BLaER1 treated with 17β-estradiol and CSF1 and Interleukin-3, amounts not matched to agents 10 nM and 100 nM (cell line): ENCODE measurements around the gene PANK3.
"Not testable (repeated sequence)": the region's sequence is repeated elsewhere in the genome, so short reads cannot be mapped to it uniquely, and the experiment has no call there.

ENCODE experiments used
- H3K27ac ChIP-seq, 11 experiments: shearing (Covaris generic); formaldehyde crosslinking; 2 replicates each; pipeline ENCODE4 v1.8.1; 2022
- H3K27me3 ChIP-seq, 11 experiments: shearing (Covaris generic); formaldehyde crosslinking; 2 replicates each; pipeline ENCODE4 v1.8.1; 2022
- H3K36me3 ChIP-seq, 11 experiments: shearing (Covaris generic); formaldehyde crosslinking; 2 replicates each; pipeline ENCODE4 v1.8.1; 2022
- H3K4me1 ChIP-seq, 10 experiments: shearing (Covaris generic); formaldehyde crosslinking; 2 replicates each; pipeline ENCODE4 v1.8.1; 2022
- H3K4me2 ChIP-seq, 11 experiments: shearing (Covaris generic); formaldehyde crosslinking; 2 replicates each; pipeline ENCODE4 v1.8.1; 2022
- H3K4me3 ChIP-seq, 10 experiments: shearing (Covaris generic); formaldehyde crosslinking; 2 replicates each; pipeline ENCODE4 v1.8.1; 2022
- H3K9ac ChIP-seq, 11 experiments: shearing (Covaris generic); formaldehyde crosslinking; 2 replicates each; pipeline ENCODE4 v1.8.1; 2022
- H3K9me3 ChIP-seq, 11 experiments: shearing (Covaris generic); formaldehyde crosslinking; replicated peaks in 1 of 11; 2 replicates each; pipeline ENCODE4 v1.8.1; 2022
- H4K20me1 ChIP-seq, 11 experiments: shearing (Covaris generic); formaldehyde crosslinking; 2 replicates each; pipeline ENCODE4 v1.8.1; 2022
- Cebpa-rat ChIP-seq, 11 experiments: shearing (Covaris generic); IDR thresholded peaks; 2 replicates each; pipeline ENCODE4 v1.8.1; 2022

Gene PANK3

GRCh38 chr5:168599826-168600225 lies 20.7 kb upstream of the PANK3 start:
- no peak overlapping the region for H3K4me2 ChIP-seq
- TF ChIP-seq Cebpa-rat (IDR thresholded peaks at IDR 0.05) = peak in 2 of 11 experiments; percentile 7 to 8; a peak in 1 of 22 replicates
- no peak overlapping the region for H3K4me3 ChIP-seq
- peaks cover 0 to 10% (median 0%) of the 10 kb centered on the region in 10 experiments; a peak in 3 of 20 replicates for H3K4me1 ChIP-seq
- no peak overlapping the region for H3K27ac ChIP-seq
- no peaks in the 10 kb centered on the region for H3K27me3 ChIP-seq
- no peaks in the 10 kb centered on the region for H4K20me1 ChIP-seq
- peaks cover 0 to 5% (median 0%) of the 10 kb centered on the region in 11 experiments; a peak in 2 of 22 replicates for H3K9me3 ChIP-seq
- no peaks in the 10 kb centered on the region for H3K36me3 ChIP-seq
- H3K9ac ChIP-seq = no peak overlapping the region

DNA sequence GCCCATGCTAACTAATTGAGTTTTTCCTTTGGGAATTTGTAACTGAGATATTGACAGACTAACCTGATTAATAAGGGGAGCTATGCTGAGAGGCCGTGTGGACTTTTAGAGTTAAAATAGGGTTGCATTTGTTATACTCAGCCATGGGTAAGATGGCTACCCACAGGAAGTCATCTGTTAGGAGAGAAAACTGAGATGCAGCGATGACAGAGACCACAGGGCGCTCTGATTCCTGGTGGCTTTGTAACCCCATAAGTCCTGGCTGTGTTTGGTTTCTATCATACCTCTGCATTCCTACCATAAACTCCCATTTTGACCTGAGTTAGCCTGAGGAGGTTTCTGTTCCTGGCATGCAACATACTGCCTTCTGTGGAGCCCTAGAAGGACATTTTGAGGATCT lies 19.5 kb upstream of the PANK3 start:
- no peak for TF ChIP-seq Cebpa-rat (IDR thresholded peaks at IDR 0.05)
- no peak overlapping the region for H3K4me2 ChIP-seq
- H3K9me3 ChIP-seq = peaks cover 0 to 5% (median 0%) of the 10 kb centered on the region in 11 experiments; a peak in 2 of 22 replicates
- no peaks in the 10 kb centered on the region for H4K20me1 ChIP-seq
- H3K27ac ChIP-seq = no peak overlapping the region
- no peaks in the 10 kb centered on the region for H3K27me3 ChIP-seq
- no peak overlapping the region for H3K9ac ChIP-seq
- no peaks in the 10 kb centered on the region for H3K36me3 ChIP-seq
- H3K4me1 ChIP-seq = peaks cover 0 to 10% (median 0%) of the 10 kb centered on the region in 10 experiments; a peak in 3 of 20 replicates
- no peak overlapping the region for H3K4me3 ChIP-seq

DNA sequence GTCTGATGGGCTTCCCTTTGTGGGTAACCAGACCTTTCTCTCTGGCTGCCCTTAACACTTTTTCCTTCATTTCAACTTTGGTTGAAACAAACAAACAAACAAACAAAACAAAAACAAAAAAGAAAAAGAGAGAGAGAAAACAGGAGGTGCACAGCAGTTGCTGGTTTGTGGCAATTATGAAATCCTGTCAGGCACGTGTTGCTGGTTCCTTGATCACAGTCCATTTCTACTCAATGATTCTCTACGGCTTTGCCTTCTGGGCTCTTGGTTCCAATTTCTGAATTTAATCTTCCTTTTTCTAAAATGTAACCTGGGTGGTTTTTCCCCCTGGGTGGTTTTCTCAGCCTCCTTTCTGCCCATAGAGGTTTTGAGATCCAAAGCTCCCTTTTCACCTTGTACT lies 17.8 kb upstream of the PANK3 start:
- Histone ChIP-seq H3K4me1 (peaks cover 0 to 6% (median 0%) of the 10 kb centered on the region in 10 experiments; a peak in 1 of 20 replicates), H3K4me2 (0 out of 22 replicates have a peak overlapping the region, but pooled peaks of 1 of the 11 experiments have one; percentile 0), H3K36me3 (no peaks in the 10 kb centered on the region), H3K9me3 (peaks cover 0 to 5% (median 0%) of the 10 kb centered on the region in 11 experiments; a peak in 2 of 22 replicates), H3K27me3 (no peaks in the 10 kb centered on the region), H4K20me1 (no peaks in the 10 kb centered on the region), H3K4me3 (no peak overlapping the region), H3K27ac (no peak overlapping the region), H3K9ac (no peak overlapping the region)
- no peak for TF ChIP-seq Cebpa-rat (IDR thresholded peaks at IDR 0.05)

GRCh38 chr5:168596122-168596521 lies 17.0 kb upstream of the PANK3 start:
- H3K27ac ChIP-seq, H3K36me3 ChIP-seq, H3K27me3 ChIP-seq, H3K9me3 ChIP-seq, H4K20me1 ChIP-seq, H3K4me3 ChIP-seq, H3K9ac ChIP-seq, H3K4me1 ChIP-seq, H3K4me2 ChIP-seq: not testable (repeated sequence)

- H3K36me3 ChIP-seq = no peaks in the 10 kb centered on the region
- TF ChIP-seq Cebpa-rat (IDR thresholded peaks at IDR 0.05) = no peak
- no peaks in the 10 kb centered on the region for H4K20me1 ChIP-seq
- no peak overlapping the region for H3K4me3 ChIP-seq
- no peak overlapping the region for H3K9ac ChIP-seq
- H3K4me2 ChIP-seq = no peak overlapping the region
- H3K4me1 ChIP-seq = no peaks in the 10 kb centered on the region
- no peak overlapping the region for H3K27ac ChIP-seq
- H3K27me3 ChIP-seq = no peaks in the 10 kb centered on the region
- H3K9me3 ChIP-seq = peaks cover 0 to 4% (median 0%) of the 10 kb centered on the region in 11 experiments; a peak in 1 of 22 replicates
Measured at GRCh38 chr5:168592014-168592368, 12.8 kb upstream of the PANK3 start.

GRCh38 chr5:168591302-168592013 lies 12.3 kb upstream of the PANK3 start:
- Histone ChIP-seq H4K20me1 (no peaks in the 10 kb centered on the region), H3K27ac (no peak overlapping the region), H3K36me3 (no peaks in the 10 kb centered on the region), H3K27me3 (no peaks in the 10 kb centered on the region), H3K4me3 (no peak overlapping the region), H3K9me3 (no peaks in the 10 kb centered on the region), H3K9ac (no peak overlapping the region), H3K4me1 (no peaks in the 10 kb centered on the region), H3K4me2 (no peak overlapping the region)
- TF ChIP-seq Cebpa-rat (IDR thresholded peaks at IDR 0.05) = no peak

DNA sequence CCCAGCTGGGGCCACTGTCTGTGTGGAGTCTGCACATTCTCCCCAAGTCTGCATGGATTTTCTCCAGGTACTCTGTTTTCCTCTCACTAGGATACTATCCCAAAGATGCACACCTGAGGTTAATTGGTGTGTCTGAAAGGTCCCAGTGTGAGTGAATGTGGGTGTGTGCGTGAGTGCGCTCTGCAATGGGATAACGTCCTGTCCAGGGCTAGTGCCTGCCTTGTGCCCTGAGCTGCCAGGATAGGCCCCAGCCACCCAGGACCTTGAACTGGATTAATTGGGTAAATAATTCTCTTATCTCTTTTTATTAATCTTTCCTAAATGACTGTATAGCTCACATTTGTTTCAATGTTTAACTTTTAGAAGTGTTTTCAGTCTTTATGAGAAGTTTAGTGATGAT lies 11.5 kb upstream of the PANK3 start:
- H4K20me1 ChIP-seq = no peaks in the 10 kb centered on the region
- no peak for TF ChIP-seq Cebpa-rat (IDR thresholded peaks at IDR 0.05)
- no peak overlapping the region for H3K27ac ChIP-seq
- H3K36me3 ChIP-seq = no peaks in the 10 kb centered on the region
- H3K4me3 ChIP-seq = no peak overlapping the region
- no peaks in the 10 kb centered on the region for H3K9me3 ChIP-seq
- no peaks in the 10 kb centered on the region for H3K4me1 ChIP-seq
- no peak overlapping the region for H3K9ac ChIP-seq
- H3K4me2 ChIP-seq = no peak overlapping the region
- H3K27me3 ChIP-seq = no peaks in the 10 kb centered on the region

GRCh38 chr5:168587987-168588386 lies 8.8 kb upstream of the PANK3 start:
- no peak overlapping the region for H3K4me3 ChIP-seq
- no peak overlapping the region for H3K27ac ChIP-seq
- H4K20me1 ChIP-seq = no peaks in the 10 kb centered on the region
- H3K9ac ChIP-seq = no peak overlapping the region
- H3K4me1 ChIP-seq = peaks cover 0 to 20% (median 7%) of the 10 kb centered on the region in 10 experiments; a peak in 9 of 20 replicates
- no peak overlapping the region for H3K4me2 ChIP-seq
- no peak for TF ChIP-seq Cebpa-rat (IDR thresholded peaks at IDR 0.05)
- H3K9me3 ChIP-seq = peaks cover 0 to 6% (median 0%) of the 10 kb centered on the region in 11 experiments; a peak in 1 of 22 replicates
- H3K27me3 ChIP-seq = no peaks in the 10 kb centered on the region
- H3K36me3 ChIP-seq = no peaks in the 10 kb centered on the region

- H4K20me1 ChIP-seq = no peaks in the 10 kb centered on the region
Measured at GRCh38 chr5:168585119-168585856, 6.1 kb upstream of the PANK3 start.

More at GRCh38 chr5:168585119-168585856, 6.1 kb upstream of the PANK3 start:
- Histone ChIP-seq H3K27ac (no peak overlapping the region), H3K4me1 (peaks cover 1 to 23% (median 10%) of the 10 kb centered on the region in 10 experiments), H3K36me3 (no peaks in the 10 kb centered on the region), H3K9ac (no peak overlapping the region), H3K4me3 (no peak overlapping the region), H3K9me3 (peaks cover 0 to 27% (median 6%) of the 10 kb centered on the region in 11 experiments; a peak in 12 of 22 replicates), H3K27me3 (no peaks in the 10 kb centered on the region), H3K4me2 (no peak overlapping the region)
- no peak for TF ChIP-seq Cebpa-rat (IDR thresholded peaks at IDR 0.05)
